B cell (primary cell): ENCODE measurements around the gene GNG11.

Source experiments
- EZH2 ChIP-seq: IDR thresholded peaks from 2 replicates; pipeline ENCODE4 v1.6.1; 2012; ENCODE audit warnings: borderline replicate concordance, low read depth, mild to moderate bottlenecking, moderate library complexity, low read length; ENCODE audit not compliant: insufficient read depth, poor library complexity, severe bottlenecking
- TF ChIP-seq, protein P1 (sequence below): fragments of 200-600 bp; IDR thresholded peaks from one replicate; pipeline ENCODE4 v1.8.0; 2022; ENCODE audit warnings: antibody characterized with exemption, mild to moderate bottlenecking

DNA sequence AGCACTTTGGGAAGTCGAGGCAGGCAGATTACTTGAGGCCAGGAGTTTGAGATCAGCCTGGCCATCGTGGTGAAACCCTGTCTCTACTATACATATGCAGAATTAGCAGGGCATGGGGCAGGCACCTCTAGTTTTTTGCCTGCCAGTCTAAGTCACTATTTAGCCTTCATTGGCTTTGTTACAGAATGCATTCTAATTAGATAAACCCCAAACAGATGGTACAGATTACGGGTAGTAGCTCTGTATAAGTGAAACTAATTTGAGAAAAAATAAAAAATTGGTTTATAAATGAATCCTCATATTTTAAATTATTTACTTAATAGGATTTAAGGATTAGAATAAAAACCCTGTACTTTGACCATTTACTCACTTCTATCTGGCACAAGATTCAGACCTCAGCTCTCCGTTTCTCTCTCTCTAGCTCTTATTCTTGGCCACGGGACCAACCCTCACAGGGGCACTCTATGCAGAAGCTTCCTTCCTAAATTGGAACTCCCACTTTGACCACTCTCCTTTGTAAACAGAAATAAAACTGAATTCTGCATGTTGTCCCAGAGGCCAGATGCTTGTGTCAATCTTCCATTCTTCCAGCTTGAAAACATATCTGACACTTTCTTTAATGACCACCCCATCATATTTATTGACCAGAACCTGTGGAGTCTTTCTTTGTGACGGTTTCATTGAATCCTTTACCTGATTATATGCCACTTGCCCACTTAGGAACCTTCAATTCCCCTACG, 55.8 kb downstream of the GNG11 start:
- TF ChIP-seq, protein P1, sequence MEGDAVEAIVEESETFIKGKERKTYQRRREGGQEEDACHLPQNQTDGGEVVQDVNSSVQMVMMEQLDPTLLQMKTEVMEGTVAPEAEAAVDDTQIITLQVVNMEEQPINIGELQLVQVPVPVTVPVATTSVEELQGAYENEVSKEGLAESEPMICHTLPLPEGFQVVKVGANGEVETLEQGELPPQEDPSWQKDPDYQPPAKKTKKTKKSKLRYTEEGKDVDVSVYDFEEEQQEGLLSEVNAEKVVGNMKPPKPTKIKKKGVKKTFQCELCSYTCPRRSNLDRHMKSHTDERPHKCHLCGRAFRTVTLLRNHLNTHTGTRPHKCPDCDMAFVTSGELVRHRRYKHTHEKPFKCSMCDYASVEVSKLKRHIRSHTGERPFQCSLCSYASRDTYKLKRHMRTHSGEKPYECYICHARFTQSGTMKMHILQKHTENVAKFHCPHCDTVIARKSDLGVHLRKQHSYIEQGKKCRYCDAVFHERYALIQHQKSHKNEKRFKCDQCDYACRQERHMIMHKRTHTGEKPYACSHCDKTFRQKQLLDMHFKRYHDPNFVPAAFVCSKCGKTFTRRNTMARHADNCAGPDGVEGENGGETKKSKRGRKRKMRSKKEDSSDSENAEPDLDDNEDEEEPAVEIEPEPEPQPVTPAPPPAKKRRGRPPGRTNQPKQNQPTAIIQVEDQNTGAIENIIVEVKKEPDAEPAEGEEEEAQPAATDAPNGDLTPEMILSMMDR, result no peak
- no peak for TF ChIP-seq EZH2
